ENCODE results near the gene DUSP1. TPM values are rescaled to one million over a fixed set of nuclear protein-coding genes. Genes with fewer than 3 reads are reported as not detected.
A peak's percentile ranks its signal among the peaks of the same experiment; 100 is the strongest.

The DUSP1 gene
- total RNA-seq (100 to 1,000 TPM; 203 to 239 TPM), polyA plus RNA-seq (ENCODE audit: insufficient read length in 6 of 6) (100 to 1,000 TPM in 5 of 6 donors, 10 to 100 TPM in 1; 33.0 to 534 (median 245) TPM)
- long read RNA-seq, donor 1, transcript DUSP1-201 (4 exons, 2,019 nt) = major isoform, 68 of 80 reads
- long read RNA-seq, donor 1, partial matches to known transcripts = 6 of 80 reads
- long read RNA-seq, donor 1, other reads (novel, unspliced or antisense) = 6 of 80 reads
- long read RNA-seq, donor 2, transcript DUSP1-201 (4 exons, 2,019 nt) = major isoform, 81 of 125 reads
- long read RNA-seq, donor 2, partial matches to known transcripts = 28 of 125 reads
- long read RNA-seq, donor 2, other reads (novel, unspliced or antisense) = 16 of 125 reads
- long read RNA-seq, donor 3, transcript DUSP1-201 (4 exons, 2,019 nt) = major isoform, 49 of 58 reads
- long read RNA-seq, donor 3, partial matches to known transcripts = 9 of 58 reads
- long read RNA-seq, donor 3, other reads (novel, unspliced or antisense) = 0 of 58 reads
- long read RNA-seq, donor 4, transcript DUSP1-201 (4 exons, 2,019 nt) = major isoform, 278 of 314 reads
- long read RNA-seq, donor 4, partial matches to known transcripts = 10 of 314 reads
- long read RNA-seq, donor 4, other reads (novel, unspliced or antisense) = 26 of 314 reads
- long read RNA-seq, donor 5, transcript DUSP1-201 (4 exons, 2,019 nt) = major isoform, 132 of 176 reads
- long read RNA-seq, donor 5, partial matches to known transcripts = 29 of 176 reads
- long read RNA-seq, donor 5, other reads (novel, unspliced or antisense) = 15 of 176 reads
- long read RNA-seq, donor 6, transcript DUSP1-201 (4 exons, 2,019 nt) = major isoform, 126 of 160 reads
- long read RNA-seq, donor 6, partial matches to known transcripts = 26 of 160 reads
- long read RNA-seq, donor 6, other reads (novel, unspliced or antisense) = 8 of 160 reads
- long read RNA-seq, donor 7, transcript DUSP1-201 (4 exons, 2,019 nt) = major isoform, 14 of 14 reads
- long read RNA-seq, donor 7, partial matches to known transcripts = 0 of 14 reads
- long read RNA-seq, donor 7, other reads (novel, unspliced or antisense) = 0 of 14 reads
- long read RNA-seq, donor 8, transcript DUSP1-201 (4 exons, 2,019 nt) = major isoform, 106 of 120 reads
- long read RNA-seq, donor 8, partial matches to known transcripts = 5 of 120 reads
- long read RNA-seq, donor 8, other reads (novel, unspliced or antisense) = 9 of 120 reads
- long read RNA-seq, donor 9, partial matches to known transcripts = 0 of 1 reads
- long read RNA-seq, donor 9, other reads (novel, unspliced or antisense) = 0 of 1 reads
- long read RNA-seq, donor 10, transcript DUSP1-201 (4 exons, 2,019 nt) = major isoform, 235 of 252 reads
- long read RNA-seq, donor 10, partial matches to known transcripts = 9 of 252 reads
- long read RNA-seq, donor 10, other reads (novel, unspliced or antisense) = 8 of 252 reads
- long read RNA-seq, donor 11, transcript DUSP1-201 (4 exons, 2,019 nt) = major isoform, 12 of 12 reads
- long read RNA-seq, donor 11, partial matches to known transcripts = 0 of 12 reads
- long read RNA-seq, donor 11, other reads (novel, unspliced or antisense) = 0 of 12 reads
- long read RNA-seq, donor 12, transcript DUSP1-201 (4 exons, 2,019 nt) = major isoform, 99 of 104 reads
- long read RNA-seq, donor 12, partial matches to known transcripts = 0 of 104 reads
- long read RNA-seq, donor 12, other reads (novel, unspliced or antisense) = 5 of 104 reads

- Histone ChIP-seq H3K36me3 (peaks cover 0 to 37% of the 10 kb centered on the region in 2 donors), H3K27ac (peak within 1 kb of the TSS; percentile 100), H3K4me3 (peak within 1 kb of the TSS; percentile 64 to 93), H3K4me1 (peaks cover 48 to 83% of the 10 kb centered on the region in 2 donors), H3K9me3 (no peaks in the 10 kb centered on the region), H3K27me3 (no peaks in the 10 kb centered on the region)
- peak; percentile 9 to 57 for TF ChIP-seq CTCF (IDR thresholded peaks at IDR 0.05)
- DNase-seq = peak; percentile 97 to 100 (median 99)
- peak; percentile 56 for ATAC-seq
- intact Hi-C loops (cut with DNase I) = loop anchor here in 1 of 2 donors (10.0 kb wide), 2 partner anchors 56 to 94 kb away; no protein-coding TSS in a partner anchor
These were observed at the start of gene DUSP1 for GRCh38 chr5:172770675-172771438. TSS of gene DUSP1 (minus strand) at chr5:172771195. CDS start at chr5:172770952, 243 bp downstream.

GRCh38 chr5:172820046-172820767, 49.2 kb upstream of the DUSP1 start:
- no peak for TF ChIP-seq CTCF (IDR thresholded peaks at IDR 0.05)
- Histone ChIP-seq H3K9me3 (peaks cover 0 to 3% of the 10 kb centered on the region in 2 donors), H3K4me1 (peaks cover 0 to 11% of the 10 kb centered on the region in 2 donors), H3K36me3 (no peaks in the 10 kb centered on the region), H3K27ac (no peak overlapping the region), H3K27me3 (no peaks in the 10 kb centered on the region), H3K4me3 (no peak overlapping the region)
- intact Hi-C loops (cut with DNase I) = no loop called here
- DNase-seq (no peak), ATAC-seq (peak; percentile 62)

- H3K9me3 ChIP-seq = no peaks in the 10 kb centered on the region
- H3K27ac ChIP-seq = no peak overlapping the region
- intact Hi-C loops (cut with DNase I) = no loop called here
- peaks cover 0 to 11% of the 10 kb centered on the region in 2 donors for H3K4me1 ChIP-seq
- no peaks in the 10 kb centered on the region for H3K36me3 ChIP-seq
- no peak overlapping the region for H3K4me3 ChIP-seq
- TF ChIP-seq CTCF (IDR thresholded peaks at IDR 0.05) = no peak
- DNase-seq (no peak), ATAC-seq (no peak)
- no peaks in the 10 kb centered on the region for H3K27me3 ChIP-seq
These were observed 48.6 kb upstream of the DUSP1 start for GRCh38 chr5:172819569-172819968.

Measured in left lung (tissue), 14 donors.